NCI-H2107 (cell line): ENCODE data around the gene PMM2.

Source experiments
- DNase-seq: peaks from one replicate; lab custom pipeline; 2025; lab: John Stamatoyannopoulos, UW

Gene PMM2

GRCh38 chr16:8887952-8888560 is 90.4 kb downstream of the PMM2 start:
- no peak for DNase-seq

DNA sequence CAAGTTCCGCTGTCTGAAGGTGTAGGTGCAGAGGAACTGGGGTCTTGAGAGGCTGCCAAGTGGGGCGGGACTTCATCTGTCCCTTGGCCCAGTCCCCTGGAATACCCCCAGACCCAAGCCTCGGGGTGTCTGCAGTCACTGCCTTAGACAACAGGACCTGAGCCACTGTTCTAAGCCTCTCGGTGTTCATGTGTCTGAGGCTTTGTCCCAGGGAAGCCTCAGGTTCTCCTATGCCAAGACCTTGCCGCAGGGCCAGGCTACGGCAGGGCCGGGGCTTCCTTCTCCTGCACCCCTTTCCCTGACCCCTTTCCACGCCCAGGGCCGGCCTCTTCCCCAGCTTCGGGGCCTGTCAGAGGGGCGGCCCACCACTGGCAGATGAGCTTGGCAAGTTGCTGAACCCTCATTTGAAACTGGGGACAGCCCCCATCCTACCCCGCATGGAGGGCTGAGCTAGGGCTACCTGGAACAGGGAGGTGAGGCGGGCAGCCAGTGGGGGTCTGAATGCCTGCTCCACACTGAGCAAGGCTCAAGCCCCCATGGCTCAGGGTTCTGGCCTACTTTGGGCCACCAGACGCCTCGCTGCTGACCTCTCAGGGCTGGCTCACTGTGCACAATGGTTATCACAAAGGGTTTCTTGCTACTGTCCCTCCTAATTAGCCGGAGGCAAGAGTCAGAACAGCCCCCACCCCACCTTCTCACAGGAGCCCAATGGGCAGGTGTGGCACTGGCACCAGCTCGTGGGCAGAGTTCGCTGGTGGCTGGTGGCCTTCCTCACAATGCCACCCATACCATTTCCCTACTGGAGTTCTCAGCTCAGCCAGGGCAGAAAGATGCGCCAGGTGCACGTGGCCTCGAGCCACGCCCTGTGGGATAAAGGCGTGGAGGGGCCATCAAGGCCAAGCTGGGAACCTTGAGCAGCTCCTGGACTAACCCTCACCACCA is 91.6 kb downstream of the PMM2 start:
- DNase-seq: no peak

DNA sequence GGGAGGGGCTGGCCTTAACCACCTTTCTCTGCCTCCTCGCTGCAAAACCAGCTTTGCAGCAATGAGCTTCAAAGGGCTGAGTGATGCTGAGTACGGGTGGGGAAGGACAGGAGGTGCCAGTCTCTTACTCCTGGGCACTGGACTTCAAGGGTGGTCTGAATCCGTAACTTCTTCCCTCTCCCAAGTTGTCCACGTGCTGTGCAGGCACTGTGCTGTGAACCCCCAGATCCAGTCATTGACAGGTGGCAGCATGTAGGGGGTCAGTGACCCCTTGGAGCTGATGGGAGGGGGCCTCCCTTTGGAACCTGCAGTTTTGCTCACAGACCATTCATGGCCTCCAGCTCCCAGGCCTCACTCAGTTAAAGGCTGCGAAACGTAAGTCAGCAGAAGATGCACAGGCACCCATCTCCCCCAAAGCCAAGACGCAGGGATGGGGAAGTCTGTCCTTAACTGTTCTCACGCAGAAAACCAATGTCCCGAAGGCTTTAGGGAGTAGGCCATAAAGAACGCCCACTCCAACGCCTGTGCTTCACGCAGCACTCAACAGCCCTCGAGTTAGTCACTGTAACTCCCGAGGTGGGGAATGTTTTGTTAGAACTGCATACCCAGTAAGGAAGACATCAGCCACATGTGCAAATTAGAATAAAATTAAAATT is 92.4 kb downstream of the PMM2 start:
- DNase-seq: no peak

DNA sequence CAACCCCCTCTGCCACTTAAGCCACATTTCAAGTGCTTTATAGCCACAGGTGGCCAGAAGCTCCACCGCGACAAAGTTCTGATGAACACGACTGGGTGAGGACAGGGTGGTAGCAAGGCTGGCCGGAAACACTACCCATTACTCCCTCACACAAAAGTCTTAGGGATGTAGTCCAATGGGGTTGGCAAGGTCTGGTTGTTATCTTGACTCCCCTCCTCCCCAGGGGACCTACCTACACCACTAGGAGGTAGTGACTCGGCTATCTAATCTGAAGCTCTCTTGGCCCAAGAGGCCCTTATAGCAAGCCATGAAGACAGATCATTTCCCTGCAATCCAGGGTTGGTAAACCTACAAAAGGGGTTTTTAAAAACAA is 92.9 kb downstream of the PMM2 start:
- no peak for DNase-seq

DNA sequence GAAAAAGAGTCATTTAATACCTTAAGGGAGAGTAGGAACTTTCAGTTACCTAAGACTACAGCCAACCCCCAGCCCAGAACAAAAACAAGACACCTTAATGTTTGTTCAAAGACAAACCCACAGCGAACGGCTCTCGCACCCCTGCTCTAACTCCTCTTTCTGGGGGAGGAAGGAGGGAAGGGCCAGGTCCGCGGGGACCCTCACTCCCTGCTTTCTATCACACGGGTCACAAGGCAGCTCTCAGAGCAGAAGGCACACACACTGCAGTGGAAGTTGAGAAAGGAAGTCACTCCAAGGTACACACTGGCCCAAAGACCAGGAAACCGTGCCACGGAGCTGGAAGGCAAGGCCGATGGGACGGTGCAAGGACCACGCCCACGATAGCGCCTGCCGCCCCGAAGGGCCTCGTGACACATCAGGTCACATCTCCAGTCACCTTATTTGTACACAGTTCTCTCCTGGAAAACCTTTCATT is 94.5 kb downstream of the PMM2 start:
- no peak for DNase-seq

DNA sequence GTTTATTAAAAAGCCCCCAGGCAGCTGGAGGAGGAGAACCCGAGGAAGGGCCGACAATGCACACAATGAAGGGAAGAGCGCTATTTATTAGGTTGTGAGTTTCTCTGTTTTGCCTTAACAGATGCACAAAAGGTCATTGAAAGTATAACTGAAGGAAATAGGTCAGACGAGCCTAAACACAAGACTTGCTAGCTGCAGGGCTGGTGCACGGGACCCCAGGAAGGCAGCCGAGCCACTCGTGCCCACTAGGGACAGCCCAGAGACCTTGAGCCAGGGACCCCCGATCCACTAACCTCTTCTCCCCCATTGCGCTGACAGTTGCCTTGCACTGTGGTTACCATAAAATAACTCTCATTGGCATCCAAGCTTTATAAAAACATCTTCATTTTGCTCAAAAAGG is 95.8 kb downstream of the PMM2 start:
- no peak for DNase-seq

DNA sequence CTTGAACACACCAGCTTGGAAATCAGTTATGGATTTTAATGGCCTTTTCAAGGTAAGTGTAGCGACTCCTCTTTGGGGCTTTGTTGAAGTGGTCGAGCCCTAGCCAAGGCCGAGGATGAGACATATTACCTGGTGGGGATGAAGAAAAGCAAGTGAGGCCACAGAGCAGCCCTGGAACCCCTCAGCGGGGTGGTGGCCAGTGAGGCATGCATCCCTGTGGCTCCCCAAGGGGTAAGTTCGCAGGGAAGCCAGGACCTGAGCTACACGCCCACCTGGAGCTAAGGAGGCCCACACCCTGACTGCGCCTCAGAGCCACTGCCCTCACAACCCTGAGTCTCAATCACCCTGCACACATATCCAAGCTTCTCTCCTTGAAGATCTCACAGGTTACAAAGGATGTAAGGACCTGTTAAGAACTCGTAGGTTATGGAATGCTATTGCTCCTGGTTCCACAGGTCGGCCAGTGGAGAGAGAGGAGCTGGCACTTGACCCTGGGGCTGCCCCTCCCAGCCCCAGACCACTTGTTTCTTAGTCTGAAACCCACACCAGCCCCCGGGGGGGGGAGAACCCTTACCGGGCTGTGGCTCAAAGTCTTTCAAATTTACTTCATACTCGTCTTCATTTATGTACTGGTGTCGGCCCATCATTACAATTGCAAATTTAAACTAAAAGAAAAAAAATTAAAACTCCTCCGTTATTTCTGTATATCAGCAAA is 96.5 kb downstream of the PMM2 start:
- DNase-seq: no peak

- no peak for DNase-seq
Observed at GRCh38 chr16:8894736-8895334, 97.2 kb downstream of the PMM2 start.

GRCh38 chr16:8898660-8899318 is 101.2 kb downstream of the PMM2 start:
- no peak for DNase-seq
